COR-L47 (cell line): Measurements from ENCODE around the gene DNAH3.
"Not testable (repeated sequence)": the region's sequence is repeated elsewhere in the genome, so short reads cannot be mapped to it uniquely, and the experiment has no call there.

ENCODE experiments used
- DNase-seq: peaks from one replicate; lab custom pipeline; 2025; lab: John Stamatoyannopoulos, UW

The DNAH3 gene

GRCh38 chr16:21150375-21151001 is at the start of gene DNAH3:
TSS of gene DNAH3 (minus strand) at chr16:21150846. CDS start at chr16:21150319, 527 bp downstream.
- DNase-seq = peak; percentile 13

- DNase-seq = no peak
These were observed 49.1 kb upstream of the DNAH3 start for GRCh38 chr16:21199607-21200218.

DNA sequence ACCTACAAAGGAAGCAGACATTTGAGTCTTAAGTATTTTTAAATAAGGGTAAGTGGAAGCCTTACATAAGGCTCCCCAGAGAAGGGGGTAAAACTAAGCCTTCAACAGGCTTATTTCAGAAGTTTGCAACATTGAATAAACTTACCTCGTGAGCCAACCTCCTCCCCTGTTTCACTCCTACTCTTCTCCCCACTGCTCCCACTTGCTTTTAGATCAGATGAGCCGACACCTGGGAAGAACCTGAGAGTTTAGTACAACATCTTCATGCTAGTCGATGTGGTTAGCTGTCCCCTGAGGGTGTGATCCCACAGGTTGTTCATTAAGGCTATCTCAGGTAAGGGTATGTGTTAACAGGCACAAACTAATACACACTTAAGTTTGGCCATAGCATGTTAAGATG is 47.0 kb upstream of the DNAH3 start:
- no peak for DNase-seq

DNA sequence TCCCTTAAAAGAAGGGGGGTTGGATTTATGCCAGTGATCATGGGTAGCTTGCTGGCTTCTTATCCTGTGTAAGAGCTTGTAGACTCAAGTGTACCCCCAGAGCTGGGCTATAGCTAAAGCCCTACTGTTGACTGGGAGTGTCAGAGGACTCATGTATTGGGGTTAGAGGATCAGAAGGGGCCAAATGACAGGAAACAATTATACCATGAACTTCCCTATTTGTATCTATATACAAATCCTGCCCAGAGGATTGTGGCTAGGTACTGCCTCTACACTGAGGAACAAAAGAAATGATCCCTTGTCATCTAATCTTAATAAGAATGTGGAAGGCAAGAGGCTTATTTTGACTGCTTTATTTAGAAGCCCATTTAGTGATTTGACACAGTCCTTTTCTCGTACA is 46.5 kb upstream of the DNAH3 start:
- DNase-seq = no peak

GRCh38 chr16:21195330-21195729 is 44.7 kb upstream of the DNAH3 start:
- DNase-seq = not testable (repeated sequence)

- DNase-seq = no peak
These were observed 44.2 kb upstream of the DNAH3 start for GRCh38 chr16:21194771-21195301.

DNA sequence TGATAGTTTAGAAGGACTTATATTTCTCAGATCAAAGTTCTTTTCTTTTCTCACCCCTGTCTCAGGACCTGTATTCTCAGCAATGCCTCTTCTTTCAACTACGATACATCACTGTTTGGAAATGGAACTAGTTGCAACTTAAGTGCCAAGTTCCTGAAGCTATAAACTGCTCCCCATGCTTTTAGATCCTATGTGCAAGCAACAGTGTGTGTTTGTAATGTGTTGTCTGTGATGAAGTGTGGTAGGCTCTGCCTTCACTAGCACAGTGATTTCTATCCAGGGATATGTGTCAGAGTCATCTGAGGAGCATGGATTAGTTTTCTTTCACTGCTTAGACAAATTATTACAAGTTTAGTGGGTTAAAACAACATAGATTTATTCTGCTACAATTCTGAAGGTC is 42.3 kb upstream of the DNAH3 start:
- no peak for DNase-seq

DNA sequence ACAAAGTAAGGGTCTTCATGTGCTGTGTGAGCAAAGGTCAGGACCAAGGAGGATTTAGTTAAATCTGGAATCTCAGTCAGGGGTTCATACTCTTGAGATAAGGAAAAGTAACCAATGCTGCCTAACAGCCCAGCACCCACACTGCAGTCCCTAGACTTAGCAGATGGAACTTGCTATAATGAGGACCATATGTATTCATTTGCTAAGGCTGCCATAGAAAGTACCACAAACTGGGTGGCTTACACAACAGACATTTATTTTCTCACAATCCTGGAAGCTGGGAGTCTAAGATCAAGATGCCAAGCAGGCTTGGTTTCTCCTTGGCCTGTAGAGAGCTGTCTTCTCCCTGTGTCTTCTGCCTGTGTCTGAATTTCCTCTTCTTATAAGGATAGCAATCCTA is 40.0 kb upstream of the DNAH3 start:
- no peak for DNase-seq

- no peak for DNase-seq
These were observed 39.4 kb upstream of the DNAH3 start for GRCh38 chr16:21190013-21190412.

DNA sequence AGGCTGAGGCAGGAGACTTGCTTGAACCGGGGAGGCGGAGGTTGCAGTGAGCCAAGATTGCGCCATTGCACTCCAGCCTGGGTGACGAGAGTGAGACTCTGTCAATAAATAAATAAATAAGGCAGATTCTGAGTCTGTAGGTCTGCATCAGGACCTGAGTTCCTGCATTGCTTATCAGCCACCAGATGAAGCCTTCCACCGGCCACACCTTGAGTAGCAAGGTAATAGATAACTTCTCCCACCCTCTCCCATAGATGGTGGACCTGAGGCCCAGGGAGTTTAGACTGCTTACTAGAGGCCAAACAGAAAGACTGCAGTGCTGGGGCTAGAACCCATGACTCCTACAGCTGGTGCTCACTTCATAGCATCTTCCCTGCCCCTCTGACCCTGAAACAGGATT is 38.7 kb upstream of the DNAH3 start:
- no peak for DNase-seq

GRCh38 chr16:21186326-21186691 is 35.7 kb upstream of the DNAH3 start:
- DNase-seq = no peak

DNA sequence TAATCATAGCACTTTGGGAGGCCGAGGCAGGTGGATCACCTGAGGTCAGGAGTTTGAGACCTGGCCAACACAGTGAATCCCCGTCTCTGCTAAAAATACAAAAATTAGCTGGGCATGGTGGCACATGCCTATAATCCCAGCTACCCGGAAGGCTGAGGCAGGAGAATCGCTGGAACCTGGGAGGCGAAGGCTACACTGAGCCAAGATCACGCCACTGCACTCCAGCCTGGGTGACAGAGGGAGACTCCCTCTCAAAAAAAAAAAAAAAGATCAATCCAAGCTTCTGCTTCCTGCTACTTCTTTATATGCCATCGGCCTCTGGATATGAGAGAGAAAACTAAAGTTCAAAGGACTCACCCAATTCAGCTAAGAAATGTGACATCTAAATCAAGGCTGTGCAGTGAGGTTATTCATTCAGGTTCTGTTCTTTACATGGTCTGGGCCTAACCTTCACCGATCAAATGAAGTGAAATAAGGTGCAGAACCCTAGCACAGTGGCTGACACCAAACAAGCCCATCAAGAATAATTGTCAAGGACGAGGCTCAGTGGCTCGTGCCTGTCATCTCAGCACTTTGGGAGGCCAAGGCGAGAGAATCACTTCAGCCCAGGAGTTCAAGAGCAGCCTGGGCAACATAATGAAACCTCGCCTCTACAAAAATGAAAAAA is 35.1 kb upstream of the DNAH3 start:
- DNase-seq = no peak

DNA sequence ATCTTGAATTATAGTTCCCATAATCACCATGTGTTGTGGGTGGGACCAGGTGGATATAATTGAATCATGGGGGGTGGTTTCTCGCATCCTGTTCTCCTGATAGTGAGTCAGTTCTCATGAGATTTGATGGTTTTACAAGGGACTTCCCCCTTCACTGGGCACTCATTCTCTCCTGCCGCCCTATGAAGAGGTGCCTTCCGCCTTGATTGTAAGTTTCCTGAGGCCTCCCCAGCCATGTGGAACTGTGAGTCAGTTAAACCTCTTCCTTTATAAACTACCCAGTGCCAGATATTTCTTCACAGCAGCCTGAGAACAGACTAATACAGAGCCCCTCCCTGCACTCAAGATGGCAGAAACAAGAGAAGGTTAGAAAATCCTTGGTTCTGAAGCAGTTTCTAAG is 34.2 kb upstream of the DNAH3 start:
- DNase-seq = no peak

DNA sequence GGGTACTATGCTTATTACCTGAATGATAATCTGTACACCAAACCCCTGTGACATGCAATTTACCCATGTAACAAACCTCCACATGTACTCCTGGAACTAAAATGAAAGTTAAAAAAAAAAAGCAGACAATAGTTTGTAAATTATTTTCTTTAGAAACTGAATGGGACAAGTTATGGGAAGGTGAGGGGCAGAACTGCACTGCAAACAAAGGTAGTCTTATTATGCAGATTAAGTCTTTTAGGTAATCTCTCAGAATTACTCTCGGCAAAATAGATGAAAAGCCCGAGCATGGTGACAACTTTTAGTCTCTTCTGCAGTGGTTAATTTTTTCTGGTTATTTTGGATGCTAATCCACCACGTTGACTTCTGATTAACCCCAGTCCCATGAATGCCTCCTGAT is 33.3 kb upstream of the DNAH3 start:
- no peak for DNase-seq

DNA sequence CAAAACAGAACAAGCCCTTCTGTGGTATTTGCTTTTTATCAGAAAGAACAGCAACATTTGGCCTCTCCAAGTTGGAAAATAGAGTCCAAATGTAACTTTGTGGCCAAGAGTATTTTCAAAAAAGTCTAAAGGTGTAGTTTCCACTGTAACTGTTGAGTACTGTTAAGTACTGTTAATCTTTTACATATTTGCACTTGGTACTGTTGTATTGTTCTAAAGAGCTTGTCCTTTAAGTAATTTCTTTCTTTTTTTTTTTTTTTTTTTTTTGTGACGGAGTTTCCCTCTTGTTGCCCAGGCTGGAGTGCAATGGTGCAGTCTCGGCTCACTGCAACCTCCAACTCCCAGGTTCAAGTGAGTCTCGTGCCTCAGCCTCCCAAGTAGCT is 29.3 kb upstream of the DNAH3 start:
- DNase-seq = no peak

GRCh38 chr16:21179126-21179982 is 28.7 kb upstream of the DNAH3 start:
- DNase-seq = no peak

- no peak for DNase-seq
These were observed 24.8 kb upstream of the DNAH3 start for GRCh38 chr16:21175397-21175796.

DNA sequence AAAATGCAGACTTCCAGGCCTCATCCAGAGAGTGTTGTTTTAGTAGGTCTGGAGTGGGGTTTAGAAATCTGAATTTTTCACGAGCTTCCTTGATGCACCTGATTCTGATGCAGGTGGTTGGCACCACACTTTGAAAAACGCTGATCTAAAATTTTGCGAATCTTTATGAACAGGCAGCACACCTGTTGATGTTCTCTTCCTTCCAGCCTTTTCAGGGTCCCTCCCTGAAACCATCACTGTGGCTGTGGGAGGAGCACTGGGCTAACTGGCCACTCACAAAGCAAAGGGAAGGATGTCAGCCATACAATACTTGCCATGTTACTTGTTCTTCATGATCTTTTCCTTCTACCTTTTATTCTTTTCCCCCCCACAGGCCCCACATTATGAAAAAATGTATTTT is 22.0 kb upstream of the DNAH3 start:
- DNase-seq = no peak

DNA sequence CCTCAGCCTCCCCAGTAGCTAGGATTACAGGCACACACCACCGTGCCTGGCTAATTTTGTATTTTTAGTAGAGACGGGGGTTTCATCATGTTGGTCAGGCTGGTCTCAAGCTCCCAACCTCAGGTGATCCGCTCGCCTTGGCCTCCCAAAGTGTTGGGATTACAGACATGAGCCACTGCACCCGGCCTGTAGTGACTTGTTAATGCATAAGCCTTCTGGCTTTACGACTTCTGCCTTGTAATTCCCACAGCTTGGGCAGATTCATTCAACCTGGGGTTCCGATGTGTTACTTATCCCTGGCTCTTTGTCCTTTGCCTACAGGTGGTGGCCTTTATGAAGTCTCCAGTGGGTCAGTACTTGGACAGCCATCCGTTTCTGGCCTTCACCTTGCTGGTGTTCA is 19.5 kb upstream of the DNAH3 start:
- DNase-seq = not testable (repeated sequence)

- DNase-seq = no peak
These were observed 18.8 kb upstream of the DNAH3 start for GRCh38 chr16:21169249-21169981.

DNA sequence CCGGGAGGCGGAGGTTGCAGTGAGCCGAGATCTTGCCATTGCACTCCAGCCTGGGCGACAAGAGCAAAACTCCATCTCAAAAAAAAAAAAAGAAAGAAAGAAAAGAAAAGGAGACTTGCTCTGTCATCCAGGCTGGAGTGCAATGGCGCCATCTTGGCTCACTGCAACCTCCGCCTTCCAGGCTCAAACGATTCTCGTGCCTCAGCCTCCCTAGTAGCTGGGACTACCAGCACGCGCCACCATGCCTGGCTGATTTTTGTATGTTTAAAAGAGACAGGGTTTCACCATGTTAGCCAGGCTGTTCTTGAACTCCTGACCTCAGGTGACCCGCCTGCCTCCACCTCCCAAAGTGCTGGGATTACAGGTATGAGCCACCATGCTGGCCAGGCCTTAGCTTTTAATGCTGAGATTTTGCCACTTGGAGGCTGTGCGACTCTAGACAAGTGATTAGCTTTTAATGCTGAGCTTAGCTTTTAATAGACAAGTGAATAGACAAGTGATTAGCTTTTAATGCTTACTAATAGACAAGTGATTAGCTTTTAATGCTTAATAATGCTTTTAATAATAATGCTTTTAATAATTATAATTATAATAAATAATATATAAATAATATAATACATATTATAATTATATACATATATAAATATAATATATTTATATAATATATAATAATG is 17.4 kb upstream of the DNAH3 start:
- DNase-seq = no peak
